ENCODE data around the gene C19orf81.
A peak's percentile ranks its signal among the peaks of the same experiment; 100 is the strongest.
"Not testable (repeated sequence)": the region's sequence is repeated elsewhere in the genome, so short reads cannot be mapped to it uniquely, and the experiment has no call there.

The C19orf81 gene

GRCh38 chr19:50649433-50650391 is at the start of gene C19orf81:
Gene C19orf81, plus strand, starts transcription at chr19:50649445. Its CDS starts 0 bp downstream, at chr19:50649445.
- no peak for DNase-seq (ENCODE audit: low read depth)

GRCh38 chr19:50601407-50602088 is 47.7 kb upstream of the C19orf81 start:
- no peak for DNase-seq (ENCODE audit: low read depth)

- DNase-seq (ENCODE audit: low read depth) = no peak
Observed at GRCh38 chr19:50602089-50602422, 47.2 kb upstream of the C19orf81 start.

- no peak for DNase-seq (ENCODE audit: low read depth)
Observed at GRCh38 chr19:50602496-50602895, 46.7 kb upstream of the C19orf81 start.

GRCh38 chr19:50602935-50603334 is 46.3 kb upstream of the C19orf81 start:
- DNase-seq (ENCODE audit: low read depth) = no peak

GRCh38 chr19:50604264-50605073 is 44.8 kb upstream of the C19orf81 start:
- DNase-seq (ENCODE audit: low read depth) = not testable (repeated sequence)

GRCh38 chr19:50606059-50606836 is 43.0 kb upstream of the C19orf81 start:
- DNase-seq (ENCODE audit: low read depth) = not testable (repeated sequence)

GRCh38 chr19:50607388-50607787 is 41.9 kb upstream of the C19orf81 start:
- DNase-seq (ENCODE audit: low read depth) = no peak

GRCh38 chr19:50607874-50608785 is 41.1 kb upstream of the C19orf81 start:
- DNase-seq (ENCODE audit: low read depth) = peak; percentile 61

- not testable (repeated sequence) for DNase-seq (ENCODE audit: low read depth)
Observed at GRCh38 chr19:50612504-50613404, 36.5 kb upstream of the C19orf81 start.

GRCh38 chr19:50618379-50618778 is 30.9 kb upstream of the C19orf81 start:
- DNase-seq (ENCODE audit: low read depth) = not testable (repeated sequence)

GRCh38 chr19:50619184-50619583 is 30.1 kb upstream of the C19orf81 start:
- not testable (repeated sequence) for DNase-seq (ENCODE audit: low read depth)

GRCh38 chr19:50620394-50620906 is 28.8 kb upstream of the C19orf81 start:
- not testable (repeated sequence) for DNase-seq (ENCODE audit: low read depth)

GRCh38 chr19:50624949-50625600 is 24.2 kb upstream of the C19orf81 start:
- DNase-seq (ENCODE audit: low read depth) = no peak

GRCh38 chr19:50626011-50626410 is 23.2 kb upstream of the C19orf81 start:
- DNase-seq (ENCODE audit: low read depth) = no peak

GRCh38 chr19:50626795-50627194 is 22.4 kb upstream of the C19orf81 start:
- DNase-seq (ENCODE audit: low read depth) = no peak

- DNase-seq (ENCODE audit: low read depth) = no peak
Observed at GRCh38 chr19:50628146-50628545, 21.1 kb upstream of the C19orf81 start.

- DNase-seq (ENCODE audit: low read depth) = no peak
Observed at GRCh38 chr19:50628551-50628950, 20.7 kb upstream of the C19orf81 start.

- no peak for DNase-seq (ENCODE audit: low read depth)
Observed at GRCh38 chr19:50629194-50629593, 20.1 kb upstream of the C19orf81 start.
